Measurements from ENCODE around the gene UCP2.

Gene UCP2

GRCh38 chr11:74009675-74010305, 27.1 kb upstream of the UCP2 start:
- DNase-seq, result no peak

- no peak for DNase-seq
These were observed 26.5 kb upstream of the UCP2 start for GRCh38 chr11:74009230-74009547.

GRCh38 chr11:74008373-74009229, 26.0 kb upstream of the UCP2 start, which contains the start of gene UCP3:
Gene UCP3 (minus strand): TSS chr11:74009085. CDS start chr11:74007042, 2,043 bp downstream.
- DNase-seq, result no peak

- no peak for DNase-seq
These were observed 25.2 kb upstream of the UCP2 start for GRCh38 chr11:74007691-74008372.

- DNase-seq, result no peak
These were observed 24.2 kb upstream of the UCP2 start for GRCh38 chr11:74006743-74007304.

GRCh38 chr11:74005721-74006517, 23.3 kb upstream of the UCP2 start:
- no peak for DNase-seq

- peak; percentile 92 for DNase-seq
These were observed 22.3 kb upstream of the UCP2 start for GRCh38 chr11:74004759-74005615.

GRCh38 chr11:74004046-74004695, 21.5 kb upstream of the UCP2 start:
- no peak for DNase-seq

GRCh38 chr11:74002832-74003231, 20.2 kb upstream of the UCP2 start:
- no peak for DNase-seq

GRCh38 chr11:74001822-74002286, 19.2 kb upstream of the UCP2 start:
- peak; percentile 30 for DNase-seq

- peak; percentile 39 for DNase-seq
These were observed 17.9 kb upstream of the UCP2 start for GRCh38 chr11:74000307-74001133.

GRCh38 chr11:73999581-74000306, 17.1 kb upstream of the UCP2 start:
- DNase-seq, result no peak

- peak; percentile 22 for DNase-seq
These were observed 16.4 kb upstream of the UCP2 start for GRCh38 chr11:73998846-73999575.

- peak; percentile 36 for DNase-seq
These were observed 14.6 kb upstream of the UCP2 start for GRCh38 chr11:73997120-73997770.

GRCh38 chr11:73996161-73996747, 13.6 kb upstream of the UCP2 start:
- DNase-seq, result peak; percentile 63

- DNase-seq, result peak; percentile 61
These were observed 13.1 kb upstream of the UCP2 start for GRCh38 chr11:73995731-73996130.

- peak; percentile 31 for DNase-seq
These were observed 12.6 kb upstream of the UCP2 start for GRCh38 chr11:73995247-73995646.

Measured in activated effector memory CD4-positive, alpha-beta T cell treated with anti-CD3 and anti-CD28 coated beads, Interleukin-2, amount 50 U/mL, for 16 hours (primary cell).